HG03060 (cell line): Measurements from ENCODE around the gene STRIP2.
"Not testable (repeated sequence)": the region's sequence is repeated elsewhere in the genome, so short reads cannot be mapped to it uniquely, and the experiment has no call there.

Source experiments
- ATAC-seq: cut with Tn5 transposase; IDR thresholded peaks from one replicate; pipeline ENCODE4 v1.9.1; 2021; ENCODE audit warnings: low read depth, moderate number of reproducible peaks; ENCODE audit not compliant: unreplicated experiment

Gene STRIP2, protein sequence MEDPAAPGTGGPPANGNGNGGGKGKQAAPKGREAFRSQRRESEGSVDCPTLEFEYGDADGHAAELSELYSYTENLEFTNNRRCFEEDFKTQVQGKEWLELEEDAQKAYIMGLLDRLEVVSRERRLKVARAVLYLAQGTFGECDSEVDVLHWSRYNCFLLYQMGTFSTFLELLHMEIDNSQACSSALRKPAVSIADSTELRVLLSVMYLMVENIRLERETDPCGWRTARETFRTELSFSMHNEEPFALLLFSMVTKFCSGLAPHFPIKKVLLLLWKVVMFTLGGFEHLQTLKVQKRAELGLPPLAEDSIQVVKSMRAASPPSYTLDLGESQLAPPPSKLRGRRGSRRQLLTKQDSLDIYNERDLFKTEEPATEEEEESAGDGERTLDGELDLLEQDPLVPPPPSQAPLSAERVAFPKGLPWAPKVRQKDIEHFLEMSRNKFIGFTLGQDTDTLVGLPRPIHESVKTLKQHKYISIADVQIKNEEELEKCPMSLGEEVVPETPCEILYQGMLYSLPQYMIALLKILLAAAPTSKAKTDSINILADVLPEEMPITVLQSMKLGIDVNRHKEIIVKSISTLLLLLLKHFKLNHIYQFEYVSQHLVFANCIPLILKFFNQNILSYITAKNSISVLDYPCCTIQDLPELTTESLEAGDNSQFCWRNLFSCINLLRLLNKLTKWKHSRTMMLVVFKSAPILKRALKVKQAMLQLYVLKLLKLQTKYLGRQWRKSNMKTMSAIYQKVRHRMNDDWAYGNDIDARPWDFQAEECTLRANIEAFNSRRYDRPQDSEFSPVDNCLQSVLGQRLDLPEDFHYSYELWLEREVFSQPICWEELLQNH

DNA sequence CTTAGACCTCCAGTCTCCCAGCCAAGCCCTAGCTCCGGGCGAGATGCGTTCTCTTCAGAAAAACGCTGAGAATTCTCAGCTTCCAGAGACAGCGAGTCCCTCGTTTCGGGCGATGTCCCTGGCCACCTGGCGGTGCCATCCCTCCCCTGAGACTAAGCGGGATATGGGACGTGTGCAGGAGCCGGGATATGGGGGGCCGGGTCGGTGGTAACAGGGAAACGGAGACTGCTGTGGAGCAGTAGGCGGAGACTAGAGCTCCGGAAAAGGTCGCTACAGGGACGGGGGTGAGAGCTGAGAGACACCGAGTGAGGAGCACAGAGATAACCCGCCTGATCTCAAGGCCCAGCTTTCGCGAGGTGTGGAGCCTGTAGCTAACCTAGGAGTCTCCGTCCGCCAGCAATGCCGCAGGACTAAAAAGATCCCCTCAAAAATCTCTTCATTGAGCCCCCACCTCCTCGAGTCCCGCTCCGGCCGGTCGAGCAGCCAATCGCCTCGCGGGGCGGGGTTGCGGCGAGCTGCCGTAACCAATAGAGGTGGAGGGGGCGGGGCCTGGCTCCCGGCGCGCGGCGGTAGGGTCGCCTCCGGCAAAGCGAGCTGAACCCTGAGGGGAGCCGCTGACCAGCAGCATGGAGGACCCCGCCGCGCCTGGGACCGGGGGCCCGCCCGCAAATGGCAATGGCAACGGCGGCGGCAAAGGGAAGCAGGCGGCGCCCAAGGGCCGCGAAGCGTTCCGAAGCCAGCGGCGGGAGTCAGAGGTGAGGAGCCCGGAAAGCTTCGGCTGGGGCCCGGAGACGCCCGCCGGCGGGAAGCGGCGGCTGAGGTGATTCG, at the start of gene STRIP2:
Gene STRIP2 (plus strand): TSS at position 586 of the 828 bp plus-strand sequence. CDS start 41 bp downstream, at position 627.
- ATAC-seq, result peak; percentile 66

DNA sequence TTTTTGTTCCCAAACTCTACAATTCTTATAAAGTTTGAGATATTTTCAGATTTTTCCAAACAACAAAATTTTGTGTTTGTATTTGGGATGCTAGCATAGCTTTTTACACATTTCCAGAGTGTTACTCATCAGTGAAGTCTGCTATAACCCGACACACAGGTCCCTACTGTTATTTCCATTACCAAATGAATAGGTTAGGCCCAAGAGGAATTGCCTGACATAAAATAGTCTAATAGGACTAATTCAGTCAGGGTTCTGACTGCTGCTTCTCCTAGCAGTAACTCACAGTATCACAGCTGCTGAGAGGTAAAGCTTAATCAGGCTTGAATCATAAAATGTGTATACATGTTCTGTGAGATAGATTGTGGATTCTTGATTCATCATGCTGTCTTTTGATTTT, 49.1 kb upstream of the STRIP2 start:
- no peak for ATAC-seq

DNA sequence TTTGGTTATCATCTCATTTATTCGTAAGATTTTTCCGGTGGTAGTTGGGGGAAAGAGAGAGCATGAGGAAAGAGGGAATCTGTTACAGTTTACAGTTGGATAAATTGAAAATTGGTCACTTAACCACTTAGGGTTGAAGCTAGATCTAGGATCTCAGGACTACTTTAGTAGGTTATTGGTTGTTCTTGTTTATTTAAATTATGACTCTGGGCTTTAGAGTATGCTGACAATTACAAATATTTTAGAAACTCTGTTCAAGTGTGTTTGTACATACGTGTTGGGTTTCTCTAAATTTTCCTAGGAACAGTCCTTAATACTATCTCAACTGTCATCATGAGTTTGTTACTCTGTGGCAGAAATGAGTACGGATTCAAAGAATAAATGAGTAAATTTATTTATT, 48.6 kb upstream of the STRIP2 start:
- no peak for ATAC-seq

DNA sequence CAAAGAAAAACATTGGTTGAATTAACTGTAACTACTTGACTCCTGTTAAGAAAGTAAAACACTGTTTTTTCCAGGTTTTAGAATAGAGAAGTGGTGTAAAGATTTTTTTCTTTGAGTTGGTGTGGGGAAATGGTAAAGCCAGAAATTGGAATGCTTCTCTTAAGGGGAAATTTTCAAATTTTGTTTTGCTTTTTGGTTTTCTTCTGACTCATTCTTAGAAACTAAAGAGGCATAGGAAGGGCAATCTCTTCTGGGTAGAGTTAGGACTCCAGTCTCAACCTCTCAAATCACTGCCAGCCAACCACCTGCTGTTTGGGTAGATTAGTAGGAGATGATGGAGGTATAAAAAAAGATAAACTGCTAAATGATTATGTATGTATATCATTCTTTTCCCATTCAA, 47.7 kb upstream of the STRIP2 start:
- no peak for ATAC-seq

DNA sequence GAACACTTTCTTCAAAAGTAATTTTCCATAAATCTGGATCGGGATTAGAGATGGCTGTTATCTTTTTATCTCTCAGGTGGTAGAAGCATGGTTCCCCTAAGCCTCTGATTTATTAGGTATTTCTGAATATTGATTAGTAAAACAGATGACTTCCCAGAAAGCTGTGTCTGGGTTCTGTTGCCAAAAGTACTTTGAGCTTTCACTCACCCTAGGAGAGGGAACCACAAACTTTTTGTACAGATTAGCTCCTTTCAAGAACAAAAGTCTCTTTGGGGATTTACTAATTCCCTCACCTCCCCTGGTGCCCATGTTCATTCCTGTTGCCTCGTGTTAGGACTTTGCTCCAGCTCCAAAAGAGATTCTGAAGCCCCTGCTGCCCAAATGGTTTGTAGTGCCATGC, 46.7 kb upstream of the STRIP2 start:
- no peak for ATAC-seq

DNA sequence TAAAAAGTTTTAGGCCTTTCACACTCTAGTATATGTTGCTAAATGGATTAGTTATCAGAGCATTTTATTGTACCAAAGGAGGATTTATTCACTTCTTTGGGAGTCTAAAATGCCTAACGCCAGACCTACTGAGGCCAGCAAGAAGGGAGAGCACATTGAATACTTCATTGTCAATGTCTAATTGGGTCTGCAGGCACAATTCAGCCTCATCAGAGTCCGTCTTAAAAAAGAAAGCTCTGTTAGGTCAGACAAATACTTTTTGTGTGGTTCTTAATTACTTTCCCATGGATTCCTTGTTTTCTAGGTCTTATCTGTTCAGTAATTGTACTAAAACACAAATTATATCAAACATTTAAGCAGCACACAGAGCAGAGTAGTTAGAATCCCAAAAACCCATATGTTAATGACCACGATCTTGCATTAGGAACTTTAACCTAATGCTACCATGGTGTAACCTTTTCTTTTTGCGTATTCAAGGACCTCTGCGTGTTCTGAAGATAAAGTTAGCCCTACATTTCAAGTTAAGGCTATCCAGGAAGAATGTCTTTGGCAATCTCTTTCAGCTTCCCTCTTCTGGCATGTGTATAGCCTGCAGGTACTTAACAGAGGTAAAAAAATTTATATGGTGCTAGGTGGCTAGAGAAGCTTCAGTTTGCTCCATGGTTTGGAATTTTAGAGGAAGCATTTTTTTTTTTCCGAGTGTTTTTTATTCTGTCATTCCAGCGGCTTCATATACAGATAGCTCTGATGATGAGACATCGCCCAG, 45.7 kb upstream of the STRIP2 start:
- no peak for ATAC-seq

DNA sequence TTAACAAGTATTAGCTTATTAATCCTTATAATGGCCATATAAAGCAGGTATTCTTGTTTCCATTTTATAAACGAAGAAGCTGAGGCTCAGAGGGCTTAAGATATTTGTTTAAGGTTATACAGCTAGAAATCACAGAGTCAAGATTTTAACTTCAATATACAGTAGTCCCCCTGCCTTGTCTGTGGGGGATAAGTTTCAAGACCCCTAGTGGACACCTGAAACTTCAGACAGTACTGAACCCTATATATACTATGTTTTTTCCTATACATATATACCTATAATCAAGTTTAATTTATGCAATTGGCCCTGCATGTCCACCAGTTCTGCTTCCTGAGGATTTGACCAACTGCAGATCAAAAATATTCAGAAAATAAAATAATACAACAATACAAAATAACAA, 44.4 kb upstream of the STRIP2 start:
- no peak for ATAC-seq

DNA sequence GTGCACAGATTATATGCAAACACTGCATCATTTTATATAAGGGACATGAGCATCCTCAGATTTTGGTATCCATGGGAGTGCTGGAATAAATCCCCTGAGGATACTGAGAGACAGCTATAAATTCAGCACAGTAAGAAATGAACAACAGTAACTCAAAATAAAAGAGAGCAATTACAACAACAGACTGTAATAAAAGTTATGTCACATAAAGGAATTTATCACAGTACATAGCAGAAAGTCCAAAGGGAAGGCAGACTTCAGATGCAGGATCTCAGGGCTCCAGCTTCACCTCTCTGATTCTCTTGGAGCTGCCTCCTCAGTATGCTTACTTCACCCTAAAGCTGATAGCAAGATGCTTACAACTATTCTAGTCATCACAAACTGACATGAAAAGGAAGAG, 43.9 kb upstream of the STRIP2 start:
- no peak for ATAC-seq

DNA sequence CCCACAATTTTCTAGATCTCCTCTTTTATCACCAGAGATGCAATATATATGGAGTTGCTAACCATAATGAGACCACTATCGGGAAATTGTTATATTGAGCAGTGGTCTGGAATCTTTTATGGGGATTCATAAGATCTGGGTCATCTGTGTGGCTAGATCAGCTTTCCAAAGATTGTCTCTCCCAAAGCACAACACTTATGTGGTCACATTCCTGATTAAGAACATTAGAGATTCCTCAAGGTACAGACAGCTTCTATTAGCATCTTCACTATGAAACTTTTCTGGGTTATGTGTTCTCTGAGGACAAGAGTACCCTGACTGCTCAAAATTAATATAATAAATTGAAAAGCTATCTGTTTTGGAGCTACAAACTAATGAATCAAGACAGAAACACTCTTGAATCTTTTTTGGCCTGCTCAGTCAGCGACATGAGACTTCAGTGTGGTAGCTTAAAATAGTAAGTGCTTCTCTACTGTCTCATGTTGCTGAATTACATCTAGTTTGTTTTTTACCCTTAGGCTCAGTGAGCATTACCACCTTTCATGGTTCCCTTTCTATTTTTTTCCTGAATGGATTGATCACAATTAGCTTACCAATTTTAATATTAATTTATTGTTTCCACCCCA, 42.6 kb upstream of the STRIP2 start:
- ATAC-seq, result no peak

DNA sequence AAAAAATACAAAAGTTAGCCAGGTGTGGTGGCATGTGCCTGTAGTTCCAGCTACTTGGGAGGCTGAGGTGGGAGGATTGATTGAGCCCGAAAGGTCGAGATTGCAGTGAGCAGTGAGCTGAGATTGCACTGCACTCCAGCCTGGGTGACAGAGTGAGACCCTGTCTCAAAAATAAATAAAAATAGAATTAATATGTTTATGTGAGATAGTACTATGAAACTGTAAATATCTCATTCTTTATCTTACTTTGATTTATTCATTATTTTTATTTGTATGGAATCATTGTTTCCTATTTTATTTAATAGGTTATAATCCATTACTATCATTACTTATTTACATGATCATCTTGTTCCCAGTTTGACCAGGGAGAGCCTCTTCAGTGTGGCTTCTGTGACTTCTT, 41.0 kb upstream of the STRIP2 start:
- no peak for ATAC-seq

DNA sequence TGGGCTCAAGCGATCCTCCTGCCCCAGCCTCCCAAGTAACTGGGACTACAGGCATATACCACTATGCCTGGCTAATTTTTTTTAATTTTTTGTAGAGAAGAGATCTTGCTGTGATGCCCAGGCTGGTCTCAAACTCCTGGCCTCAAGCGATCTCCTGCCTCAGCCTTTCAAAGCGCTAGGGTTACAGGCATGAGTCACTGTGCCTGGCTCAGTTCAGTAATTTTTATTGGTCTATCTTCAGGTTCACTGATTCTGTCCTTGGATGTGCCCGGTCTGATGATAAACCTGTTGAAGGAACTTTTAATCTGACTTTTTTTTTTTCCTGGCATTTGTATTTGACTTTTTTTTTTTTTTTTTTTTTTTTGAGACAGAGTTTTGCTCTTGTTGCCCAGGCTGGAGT, 40.1 kb upstream of the STRIP2 start:
- no peak for ATAC-seq

DNA sequence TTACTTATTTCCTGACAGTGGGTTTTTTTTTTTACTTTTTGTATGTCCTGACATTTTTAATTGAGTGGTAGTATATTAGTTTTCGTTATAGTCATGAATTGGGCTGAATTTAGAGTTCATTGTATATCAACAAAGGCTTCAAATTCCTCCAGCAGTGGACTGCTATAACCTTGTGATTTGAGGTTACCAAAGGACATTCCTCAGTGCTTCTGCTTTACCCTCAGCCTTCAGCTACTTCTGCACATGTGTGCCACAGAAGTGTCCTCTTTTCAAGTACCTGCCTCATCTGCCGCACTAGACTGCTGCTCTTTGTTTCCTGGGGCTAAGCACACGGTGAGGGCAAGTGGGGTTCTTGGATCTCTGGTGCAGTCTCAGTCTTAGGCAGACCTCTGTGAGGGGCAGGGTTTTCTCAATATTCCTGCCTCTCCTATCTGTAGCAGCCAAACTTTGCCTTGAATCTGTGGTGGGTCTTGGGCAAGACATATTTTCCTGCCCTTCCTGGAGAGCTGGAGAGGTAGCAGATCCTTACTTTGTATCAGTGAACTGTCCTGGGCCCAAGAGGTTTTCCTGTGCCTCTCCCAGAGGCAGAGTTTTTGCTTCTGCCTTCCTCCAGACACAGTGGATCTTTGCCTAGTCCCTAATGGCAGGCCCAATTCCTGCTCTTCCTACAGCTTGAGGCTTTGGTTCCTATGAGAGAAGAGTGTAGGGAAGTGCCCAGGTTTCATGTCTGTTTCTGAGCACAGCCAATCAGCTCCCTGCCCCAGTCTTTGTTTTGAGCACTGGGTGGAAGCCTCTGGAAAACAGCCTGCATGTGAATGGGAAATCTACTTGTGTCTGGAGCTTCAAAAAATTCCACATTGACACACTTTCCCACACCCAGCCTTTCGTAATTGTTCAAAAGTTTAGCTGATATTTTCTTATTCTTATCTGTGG, 39.0 kb upstream of the STRIP2 start:
- no peak for ATAC-seq

DNA sequence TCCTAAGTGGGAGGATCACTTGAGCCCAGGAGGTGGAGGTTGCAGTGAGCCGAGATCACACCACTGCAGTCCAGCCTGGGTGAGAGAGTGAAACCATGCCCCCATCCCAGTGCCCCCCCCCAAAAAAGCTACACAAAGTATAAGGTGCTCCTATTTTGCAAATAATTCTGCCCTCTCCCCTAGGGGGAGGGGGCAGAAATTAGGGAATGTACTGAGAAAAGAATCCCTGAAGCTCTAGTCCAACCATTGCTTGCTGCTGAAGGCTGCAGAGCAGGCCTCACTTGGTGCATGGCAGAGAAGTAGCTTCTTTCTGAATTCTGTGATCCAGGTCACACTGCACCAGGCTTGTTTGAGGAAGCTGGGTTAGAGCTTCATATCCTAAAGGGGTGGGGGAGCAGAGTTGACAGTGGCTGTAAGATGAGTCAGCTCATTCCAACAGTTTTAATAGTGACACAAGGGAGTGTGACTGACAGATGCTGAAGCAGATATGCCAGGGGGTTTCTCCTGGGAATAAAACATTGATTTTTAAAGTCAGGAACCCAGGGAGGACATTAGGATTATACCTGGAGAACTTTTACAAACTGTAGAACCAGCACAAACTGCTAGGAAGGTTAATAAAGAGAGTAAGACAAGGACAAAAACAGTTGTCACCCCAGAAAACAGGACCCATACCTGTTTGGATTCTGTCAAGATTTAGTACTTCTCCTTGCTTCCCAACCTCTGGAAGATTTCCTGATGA, 32.8 kb upstream of the STRIP2 start:
- no peak for ATAC-seq

DNA sequence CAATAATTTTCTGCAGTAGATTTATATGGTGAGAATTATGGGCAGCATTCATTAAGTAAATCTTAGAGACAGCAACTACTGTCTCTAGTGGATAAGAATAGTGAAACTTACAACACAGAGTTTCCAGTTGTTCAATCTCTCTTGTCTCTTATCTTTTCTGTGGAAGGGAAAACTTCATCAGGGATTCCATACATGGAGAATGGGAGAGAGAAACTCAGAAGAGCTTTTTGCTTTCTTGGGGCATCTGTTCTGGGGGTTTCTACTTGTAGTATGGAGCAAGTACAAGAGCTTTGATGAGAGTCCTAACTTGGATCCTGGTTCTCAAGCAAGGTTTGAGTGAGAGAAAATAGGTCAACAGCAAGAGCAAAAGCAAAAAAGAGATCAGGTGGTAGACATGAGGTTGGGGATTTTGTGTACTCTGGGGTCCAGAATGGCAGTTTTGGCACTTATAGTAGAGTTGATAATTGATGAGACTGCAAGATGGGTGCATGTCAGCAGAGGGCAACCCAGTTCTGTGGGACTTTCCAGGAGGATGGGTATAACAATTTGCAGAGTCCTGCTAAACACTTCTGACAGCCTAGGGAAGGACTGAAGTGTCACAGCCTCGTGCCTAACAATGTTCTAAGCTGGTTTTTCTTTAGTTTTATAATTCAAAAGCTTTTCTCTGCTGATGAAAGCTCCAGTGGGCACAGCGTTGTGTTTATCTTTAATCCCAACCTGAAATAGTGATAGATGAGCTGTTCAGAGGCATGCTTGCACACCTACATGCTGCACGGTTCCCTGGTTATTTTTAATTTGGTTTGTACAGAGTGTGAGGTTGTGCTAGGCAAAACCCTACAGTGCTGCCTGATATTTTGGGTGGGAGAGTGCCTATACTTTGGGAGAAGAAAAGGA, 32.0 kb upstream of the STRIP2 start:
- ATAC-seq, result no peak

DNA sequence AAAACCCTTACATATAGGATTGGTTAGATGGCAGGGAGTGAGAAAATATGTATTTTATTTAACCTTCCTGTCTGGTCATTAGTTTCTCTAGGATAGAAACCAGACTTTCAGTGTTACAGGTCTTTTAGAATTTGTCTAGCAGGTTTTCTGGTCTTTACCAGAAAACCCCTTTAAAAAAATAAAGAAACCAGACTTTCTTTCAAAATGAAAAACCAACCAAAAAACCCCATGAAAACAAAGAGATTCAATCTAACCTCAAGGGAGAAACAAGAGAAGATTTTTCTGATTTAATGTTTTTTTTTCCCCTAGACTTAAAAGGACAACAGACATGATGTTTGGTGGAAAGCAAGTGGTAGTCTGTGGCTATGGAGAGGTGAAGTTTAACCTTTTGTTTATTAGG, 28.7 kb upstream of the STRIP2 start:
- no peak for ATAC-seq

DNA sequence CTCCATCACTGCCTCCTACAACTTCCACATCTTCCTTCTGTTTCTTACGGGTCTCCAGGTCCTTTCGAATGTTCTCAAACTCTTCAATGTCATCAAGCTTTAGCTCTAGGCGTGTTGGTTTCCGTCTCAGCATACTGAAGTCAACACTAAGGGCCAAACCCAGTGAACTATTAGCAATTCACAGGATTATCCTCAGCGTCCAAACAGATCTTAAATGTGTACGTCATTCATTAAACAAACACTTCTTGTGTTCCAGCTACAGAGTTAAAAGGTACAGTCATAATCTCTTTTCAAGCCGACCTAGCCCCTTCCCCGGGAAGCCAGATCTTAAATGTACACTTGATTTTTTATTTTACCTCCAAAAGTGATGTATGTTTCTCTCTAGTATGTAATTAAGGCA, 24.0 kb upstream of the STRIP2 start:
- ATAC-seq, result not testable (repeated sequence)

DNA sequence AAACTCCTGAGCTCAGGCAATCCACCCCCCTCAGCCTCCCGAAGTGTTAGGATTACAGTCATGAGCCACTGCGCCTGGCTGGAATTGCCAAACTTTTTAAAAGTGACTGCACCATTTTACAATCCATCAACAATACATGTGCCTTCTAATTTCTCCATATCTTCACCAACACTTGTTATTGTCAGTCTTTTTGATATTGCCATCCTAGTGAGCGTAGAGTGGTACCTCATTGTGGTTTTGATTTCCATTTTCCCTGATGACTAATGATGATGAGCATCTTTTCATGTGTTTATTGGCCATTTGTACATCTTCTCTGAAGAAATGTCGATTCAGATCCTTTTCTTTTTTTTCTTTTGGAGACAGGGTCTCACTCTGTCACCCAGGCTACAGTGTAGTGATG, 21.7 kb upstream of the STRIP2 start:
- ATAC-seq, result no peak
